Measurements from ENCODE around the gene GMEB2.
A peak's percentile ranks its signal among the peaks of the same experiment; 100 is the strongest.
"Not testable (repeated sequence)": the region's sequence is repeated elsewhere in the genome, so short reads cannot be mapped to it uniquely, and the experiment has no call there.

The GMEB2 gene, protein sequence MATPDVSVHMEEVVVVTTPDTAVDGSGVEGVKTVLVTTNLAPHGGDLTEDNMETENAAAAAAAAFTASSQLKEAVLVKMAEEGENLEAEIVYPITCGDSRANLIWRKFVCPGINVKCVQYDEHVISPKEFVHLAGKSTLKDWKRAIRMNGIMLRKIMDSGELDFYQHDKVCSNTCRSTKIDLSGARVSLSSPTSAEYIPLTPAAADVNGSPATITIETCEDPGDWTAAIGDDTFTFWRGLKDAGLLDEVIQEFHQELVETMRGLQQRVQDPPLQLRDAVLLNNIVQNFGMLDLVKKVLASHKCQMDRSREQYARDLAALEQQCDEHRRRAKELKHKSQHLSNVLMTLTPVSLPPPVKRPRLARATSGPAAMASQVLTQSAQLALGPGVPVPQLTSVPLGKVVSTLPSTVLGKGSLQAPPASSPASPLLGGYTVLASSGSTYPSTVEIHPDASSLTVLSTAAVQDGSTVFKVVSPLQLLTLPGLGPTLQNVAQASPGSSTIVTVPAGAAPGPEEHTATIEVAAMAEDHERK
- total RNA-seq = 61.4 reads per million, percentile 73 among the genes with 10 or more reads in this experiment

DNA sequence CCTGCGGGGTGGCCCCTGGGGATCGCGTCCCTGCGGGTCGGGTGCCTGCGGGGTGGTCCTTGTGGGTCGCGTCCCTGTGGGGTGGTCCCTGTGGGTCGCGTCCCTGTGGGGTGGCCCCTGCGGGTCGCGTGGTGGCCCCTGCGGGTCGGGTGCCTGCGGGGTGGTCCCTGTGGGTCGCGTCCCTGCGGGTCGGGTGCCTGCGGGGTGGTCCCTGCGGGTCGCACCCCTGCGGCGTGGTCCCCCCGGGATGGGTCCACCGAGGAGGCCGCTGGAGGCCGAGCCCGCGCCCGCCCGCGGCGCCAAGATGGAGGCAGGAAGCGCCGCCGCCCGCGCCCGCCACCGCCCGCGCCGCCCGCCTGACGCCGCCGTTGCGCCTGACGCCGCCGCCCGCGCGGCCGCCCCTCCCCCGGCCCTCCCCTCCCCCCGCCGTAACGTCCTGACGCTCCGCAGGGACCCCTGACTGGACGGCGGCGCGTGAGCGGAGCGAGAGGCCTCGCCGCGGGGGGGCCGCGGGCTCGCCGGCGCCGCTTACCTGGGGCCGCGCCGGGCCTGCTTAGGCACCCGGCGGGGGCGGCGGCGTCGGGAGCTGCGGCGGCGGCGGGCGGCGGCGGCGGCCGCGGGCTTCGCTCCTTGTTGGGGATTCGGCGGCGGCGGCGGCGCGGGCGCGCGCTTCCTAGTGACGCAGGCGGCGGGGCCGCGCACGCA lies at the start of gene GMEB2:
GMEB2 (minus strand) TSS at position 678 of the 705 bp plus-strand sequence. CDS start 7,704 bp downstream, outside the sequence.
- no peak for DNase-seq

DNA sequence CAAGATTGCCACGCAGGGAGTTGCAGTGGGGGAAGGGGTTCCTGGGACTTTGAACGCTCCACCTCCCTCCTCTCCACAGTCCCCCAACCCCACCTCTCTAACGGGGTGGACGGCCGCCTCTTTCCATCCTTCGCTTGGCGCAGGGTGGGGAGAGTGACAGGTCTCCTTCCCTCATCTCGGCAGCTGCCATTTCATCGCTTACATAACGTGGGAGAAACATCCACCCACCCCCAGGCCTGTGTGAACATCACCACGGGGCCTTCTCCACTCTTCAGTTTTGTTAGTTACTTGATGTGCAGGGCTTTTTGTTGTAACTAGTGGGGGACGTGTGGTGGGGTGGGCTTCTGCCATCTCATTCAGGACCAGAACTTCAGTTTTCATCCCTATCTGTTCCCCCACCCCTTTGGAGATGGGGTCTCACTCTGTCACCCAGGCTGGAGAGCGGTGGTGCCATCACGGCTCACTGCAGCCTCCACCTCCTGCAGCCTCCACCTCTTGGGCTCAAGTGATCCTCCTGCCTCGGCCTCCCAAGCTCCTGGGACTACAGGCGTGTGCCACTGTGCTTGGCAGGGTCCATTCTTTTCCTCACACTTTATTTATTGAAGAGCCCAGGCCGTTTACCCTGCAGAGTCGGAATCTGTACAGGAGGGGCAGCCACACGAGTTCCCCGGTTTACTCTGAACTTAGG lies 48.9 kb upstream of the GMEB2 start:
- no peak for DNase-seq

DNA sequence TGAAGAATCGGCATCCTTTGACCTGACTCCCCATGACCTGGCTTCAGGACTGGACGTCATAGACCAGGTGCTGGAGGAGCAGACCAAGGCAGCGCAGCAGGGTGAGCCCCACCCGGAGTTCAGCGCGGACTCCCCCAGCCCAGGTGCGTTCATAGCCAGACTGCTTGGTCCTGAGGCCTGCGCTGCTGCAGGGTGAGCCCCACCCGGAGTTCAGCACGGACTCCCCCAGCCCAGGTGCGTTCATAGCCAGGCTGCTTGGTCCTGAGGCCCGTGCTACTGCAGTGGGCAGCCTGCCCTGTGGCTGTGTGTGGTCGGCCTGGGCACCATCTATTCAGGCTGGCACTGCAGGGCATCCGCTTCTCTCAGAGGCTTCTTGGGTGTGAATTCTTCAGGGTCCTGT lies 47.0 kb upstream of the GMEB2 start:
- DNase-seq = no peak

DNA sequence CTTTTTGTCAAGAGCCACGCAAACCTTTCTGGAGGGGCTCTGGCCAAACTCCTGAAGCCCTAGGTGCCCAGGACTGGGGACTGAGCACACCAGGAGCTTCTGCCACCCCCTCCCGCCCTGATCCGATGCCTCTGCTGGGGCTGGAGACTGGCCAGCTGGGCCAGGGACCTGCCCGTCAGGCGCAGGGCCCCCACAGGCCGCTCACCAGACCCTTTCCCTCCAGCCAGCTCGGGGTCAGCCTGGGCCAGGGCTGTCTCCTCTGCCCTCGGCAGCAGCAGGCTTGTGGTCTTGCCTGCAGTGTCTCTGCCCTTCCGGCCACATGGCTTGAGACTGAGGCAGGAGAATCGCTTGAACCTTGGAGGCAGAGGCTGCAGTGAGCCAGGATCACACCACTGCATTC lies 45.8 kb upstream of the GMEB2 start:
- DNase-seq = no peak

DNA sequence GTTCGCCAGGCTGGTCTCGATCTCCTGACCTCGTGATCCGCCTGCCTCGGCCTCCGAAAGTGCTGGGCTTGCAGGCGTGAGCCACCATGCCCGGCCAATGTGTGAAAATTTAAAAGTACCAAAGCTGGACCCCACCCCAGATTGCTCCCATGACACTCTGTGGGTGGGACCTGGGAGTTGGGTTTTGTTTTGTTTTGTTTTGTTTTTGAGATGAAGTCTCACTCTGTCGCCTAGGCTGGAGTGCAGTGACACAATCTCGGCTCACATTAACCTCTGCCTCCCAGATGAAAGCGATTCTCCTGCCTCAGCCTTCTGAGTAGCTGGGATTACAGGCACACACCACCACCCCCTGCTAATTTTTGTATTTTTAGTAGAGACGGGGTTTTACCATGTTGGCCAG lies 44.8 kb upstream of the GMEB2 start:
- DNase-seq = not testable (repeated sequence)

DNA sequence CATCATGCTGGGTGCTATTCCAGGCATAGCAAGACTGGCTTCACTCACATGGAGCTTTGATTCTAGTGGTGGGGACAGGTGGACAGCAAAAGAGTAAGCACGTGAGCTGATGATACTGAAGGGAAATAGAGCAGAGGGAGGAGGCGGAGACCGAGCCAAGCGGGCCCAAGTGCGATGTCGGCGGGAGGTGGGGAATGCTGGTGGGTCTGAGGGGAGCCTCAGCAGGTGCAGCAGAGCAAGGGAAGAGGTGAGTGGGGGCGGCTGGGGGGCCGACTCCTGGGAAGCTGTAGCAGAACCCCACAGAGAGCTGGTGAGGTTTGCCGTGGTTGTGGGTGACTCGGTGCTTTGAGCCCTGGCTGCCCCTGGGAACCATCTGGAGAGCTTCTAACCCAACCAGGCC lies 41.5 kb upstream of the GMEB2 start:
- no peak for DNase-seq

DNA sequence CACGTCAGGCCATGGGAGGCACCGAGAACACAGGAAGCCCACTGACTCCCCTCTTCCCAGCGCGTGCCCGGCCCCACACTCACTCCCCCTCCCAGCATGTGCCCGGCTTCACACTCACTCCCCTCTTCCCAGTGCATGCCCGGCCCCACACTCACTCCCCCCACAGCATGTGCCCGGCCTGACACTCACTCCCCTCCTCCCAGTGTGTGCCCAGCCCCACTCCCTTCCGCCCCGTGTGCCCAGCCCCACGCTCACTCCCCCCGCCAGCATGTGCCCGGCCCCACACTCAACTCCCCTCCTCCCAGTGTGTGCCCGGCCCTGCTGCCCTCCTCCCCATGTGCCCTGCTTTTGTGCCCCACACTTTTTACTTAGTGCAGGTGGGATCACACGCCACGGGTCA lies 41.0 kb upstream of the GMEB2 start:
- DNase-seq = no peak

DNA sequence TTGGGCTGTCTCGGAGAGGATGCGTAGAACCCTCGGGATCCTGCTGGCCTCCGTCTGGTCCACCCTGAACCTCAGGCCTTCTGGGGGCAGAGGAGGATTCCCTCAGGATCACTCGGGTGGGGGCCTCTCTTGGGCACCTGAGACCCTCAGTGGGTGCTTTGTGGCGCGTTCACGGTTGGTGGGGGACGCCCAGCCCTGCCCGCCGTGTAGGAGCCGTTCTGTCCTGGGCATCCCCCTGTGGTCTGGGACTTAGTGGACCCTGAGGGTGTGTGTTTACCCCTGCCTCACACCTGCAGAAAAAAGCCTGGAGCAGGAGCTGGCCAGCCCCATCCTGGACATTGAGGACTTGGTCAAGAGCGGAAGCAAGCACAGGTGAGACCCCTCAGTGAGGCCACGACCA lies 38.8 kb upstream of the GMEB2 start:
- no peak for DNase-seq

DNA sequence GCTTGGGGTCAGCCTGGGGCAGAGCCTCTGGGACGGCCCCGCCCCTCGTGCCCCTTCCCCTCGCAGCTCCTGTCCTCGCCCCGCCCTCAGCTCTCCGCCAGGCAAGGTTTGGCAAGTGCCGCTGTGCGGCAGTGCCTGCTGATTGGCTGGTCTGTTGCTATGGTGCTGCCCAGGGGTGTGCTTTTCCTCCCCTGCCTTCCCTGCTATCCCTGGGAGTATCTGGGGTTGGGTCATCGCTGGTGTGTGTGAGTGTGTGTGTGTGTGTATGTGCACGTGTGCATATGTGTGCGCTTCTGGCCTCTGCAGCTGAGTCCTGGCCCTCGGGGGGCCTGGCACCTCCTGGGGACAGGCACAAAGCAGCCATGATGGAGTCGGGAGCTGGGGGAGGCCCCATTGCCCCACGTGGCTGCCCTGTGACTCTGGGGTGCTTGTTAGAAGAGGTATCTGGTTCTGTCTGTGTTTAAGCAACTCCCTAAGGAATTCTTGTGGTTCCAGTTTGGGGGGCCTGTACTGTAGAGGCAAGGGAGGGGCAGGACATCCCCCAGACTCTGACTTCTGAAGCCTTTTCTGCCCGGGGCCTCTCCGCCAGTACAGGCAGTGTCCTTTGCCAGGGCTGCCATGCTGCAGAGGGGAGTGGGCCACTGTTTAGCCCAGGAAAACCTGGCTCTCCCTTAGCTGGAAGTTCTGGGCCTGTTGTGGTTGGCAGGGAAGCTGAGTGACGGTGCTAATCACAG lies 38.1 kb upstream of the GMEB2 start:
- no peak for DNase-seq

DNA sequence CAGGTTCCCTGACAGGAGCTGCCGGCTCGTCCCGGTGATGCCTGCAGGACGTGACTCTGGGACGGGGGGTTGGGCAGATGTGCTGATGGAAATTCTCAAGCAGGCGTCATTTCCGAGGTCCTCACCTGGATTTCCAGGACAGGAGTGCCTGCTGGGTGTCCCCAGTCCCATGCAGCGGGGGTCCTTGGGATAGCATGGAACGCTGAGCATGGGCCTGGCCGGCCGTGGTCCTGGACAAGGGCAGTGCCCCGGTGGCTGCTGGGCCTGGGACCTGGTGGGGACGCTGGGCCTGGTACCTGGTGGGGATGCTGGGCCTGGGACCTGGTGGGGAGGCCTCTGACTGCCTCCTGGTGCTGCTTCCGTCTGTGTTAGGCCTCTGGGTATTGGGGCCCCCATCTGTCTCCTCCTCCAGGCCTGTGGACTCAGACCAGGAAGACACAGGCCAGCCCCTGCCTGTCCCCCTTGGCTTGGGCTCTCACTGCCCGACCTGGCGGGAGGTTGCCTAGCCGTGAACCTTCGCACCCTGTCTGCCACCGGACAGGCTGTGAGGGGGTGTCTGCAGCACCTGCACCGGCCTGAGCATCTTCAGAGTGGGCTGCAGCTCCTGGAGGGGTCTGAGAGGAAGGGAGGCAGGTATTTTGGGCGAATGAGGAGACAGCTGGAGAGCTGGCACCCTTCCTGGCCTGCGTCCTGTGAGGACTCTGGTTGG lies 37.4 kb upstream of the GMEB2 start:
- DNase-seq = no peak

DNA sequence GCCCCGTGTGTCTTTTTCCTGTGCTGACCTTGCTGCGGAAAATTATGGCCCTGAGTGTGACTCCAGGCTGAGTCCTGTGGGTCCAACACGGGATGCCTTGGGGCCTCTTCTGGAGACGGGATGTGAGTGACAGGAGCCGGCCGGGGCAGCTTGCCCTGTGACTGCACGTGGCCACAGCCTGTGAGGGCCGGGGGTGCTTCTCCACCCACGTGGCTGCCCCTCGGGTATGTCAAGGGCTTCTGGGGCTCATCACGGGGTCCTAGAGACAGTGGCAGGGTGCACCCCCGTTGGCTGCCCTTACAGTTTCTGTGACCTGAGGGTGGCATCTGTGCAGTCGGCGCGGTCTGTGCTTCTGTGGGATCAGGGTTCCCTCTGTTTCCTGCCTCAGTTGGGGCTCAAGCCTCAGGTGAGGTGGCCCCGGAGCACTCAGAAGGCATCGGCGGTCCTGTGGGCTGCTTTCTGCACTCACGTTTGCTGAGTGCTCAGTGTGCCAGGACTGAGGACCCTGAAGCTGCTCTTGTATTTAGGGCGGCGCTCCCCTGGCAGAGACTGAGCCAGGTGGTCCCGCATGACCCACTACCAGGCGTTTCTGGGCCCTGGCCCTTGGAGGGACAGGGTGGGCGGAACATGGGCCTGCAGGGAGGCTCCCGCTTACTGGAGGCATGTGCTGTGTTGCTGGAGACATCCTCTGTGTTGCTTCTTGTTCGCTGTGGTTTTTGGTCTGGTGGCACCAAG lies 36.6 kb upstream of the GMEB2 start:
- DNase-seq = no peak

DNA sequence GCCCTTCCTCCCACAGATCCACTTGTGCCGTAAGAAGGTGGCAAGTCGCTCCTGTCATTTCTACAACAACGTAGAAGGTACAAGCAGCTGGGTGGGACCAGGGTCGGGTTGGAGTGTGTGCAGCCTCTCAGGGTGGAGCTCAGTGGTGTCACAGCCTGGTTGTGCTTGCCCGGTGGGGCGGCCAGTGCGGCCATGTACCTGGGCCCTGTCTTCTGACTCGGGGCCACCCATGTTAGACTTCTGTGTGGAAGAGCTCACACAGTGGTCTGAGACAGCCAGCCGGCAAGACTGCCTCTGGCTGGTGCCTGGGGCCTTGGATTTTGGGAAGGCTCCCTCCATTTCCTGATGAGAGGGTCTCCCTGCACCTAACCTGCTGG lies 35.9 kb upstream of the GMEB2 start:
- no peak for DNase-seq

DNA sequence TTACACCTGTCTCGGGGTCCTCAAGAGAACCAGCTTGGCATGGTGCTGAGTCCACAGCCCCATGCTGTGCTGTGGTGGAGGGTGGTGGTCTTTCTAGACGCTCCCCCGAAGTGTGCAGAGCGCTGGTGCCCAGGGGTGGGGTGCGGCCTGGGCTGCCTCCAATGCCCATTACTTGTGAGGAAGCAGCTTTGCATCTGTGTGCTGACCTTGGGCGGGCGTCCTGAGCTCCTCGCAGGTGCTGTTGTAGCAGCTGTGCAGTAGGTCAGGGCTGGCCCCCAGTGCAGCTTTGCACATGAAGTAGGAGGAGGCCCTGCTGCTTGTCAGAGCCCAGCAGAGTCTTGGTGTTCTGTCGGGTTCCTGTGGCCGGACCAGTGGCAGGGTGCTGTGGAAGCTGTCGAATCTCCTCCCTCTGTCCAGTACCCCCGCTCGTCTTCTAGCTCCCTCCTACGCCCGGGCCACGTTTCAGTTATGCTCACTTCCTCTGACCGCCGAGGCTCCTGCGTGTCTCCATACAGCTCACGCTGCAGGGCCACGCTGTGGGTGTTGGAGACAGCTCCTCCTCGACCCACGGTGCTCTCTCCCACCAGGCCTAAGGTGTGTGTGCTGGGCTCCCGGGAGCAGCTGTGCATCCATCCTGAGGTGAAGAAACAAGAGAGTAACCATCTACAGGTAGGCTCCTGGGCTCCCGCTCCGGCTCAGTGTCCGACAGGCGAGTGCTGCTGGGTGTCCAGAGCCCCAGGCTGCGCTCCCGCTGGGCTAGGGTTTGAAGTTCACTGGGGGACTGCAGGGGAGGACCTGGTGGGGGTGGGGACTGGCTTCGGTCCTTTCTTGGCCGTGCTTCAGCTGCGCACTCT lies 35.3 kb upstream of the GMEB2 start:
- no peak for DNase-seq

DNA sequence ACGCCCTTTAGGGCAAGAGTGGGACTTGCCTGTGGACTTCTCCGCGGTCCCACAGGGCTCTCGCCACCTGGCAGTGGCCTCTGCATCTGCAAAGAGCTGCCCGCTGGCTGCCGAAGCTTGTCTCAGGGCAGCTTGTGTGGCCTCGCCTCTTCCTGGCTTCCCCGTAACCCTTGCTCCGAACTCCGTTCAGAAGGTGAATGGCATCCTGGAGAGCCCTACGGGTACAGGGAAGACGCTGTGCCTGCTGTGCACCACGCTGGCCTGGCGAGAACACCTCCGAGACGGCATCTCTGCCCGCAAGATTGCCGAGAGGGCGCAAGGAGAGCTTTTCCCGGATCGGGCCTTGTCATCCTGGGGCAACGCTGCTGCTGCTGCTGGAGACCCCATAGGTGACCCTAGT lies 34.2 kb upstream of the GMEB2 start:
- no peak for DNase-seq

DNA sequence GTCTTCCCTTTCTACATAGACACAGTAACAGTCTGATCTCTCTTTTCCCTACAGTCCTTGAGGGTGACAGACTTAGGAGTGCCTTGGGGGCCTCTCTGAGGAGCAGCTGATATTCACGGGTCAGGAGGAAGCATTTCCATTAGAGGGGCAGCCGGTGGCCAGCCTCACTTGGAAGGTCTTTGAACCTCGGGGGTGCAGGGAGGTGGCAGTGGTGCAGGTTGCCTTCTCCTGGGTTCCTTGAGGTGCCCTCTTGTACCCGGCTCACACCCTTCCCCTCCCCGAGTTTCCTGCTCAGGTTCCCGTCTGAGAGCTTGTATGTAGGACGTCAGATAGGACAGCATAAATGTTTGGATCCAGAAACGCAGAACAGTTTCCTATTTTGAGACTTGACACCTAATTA lies 33.7 kb upstream of the GMEB2 start:
- no peak for DNase-seq

DNA sequence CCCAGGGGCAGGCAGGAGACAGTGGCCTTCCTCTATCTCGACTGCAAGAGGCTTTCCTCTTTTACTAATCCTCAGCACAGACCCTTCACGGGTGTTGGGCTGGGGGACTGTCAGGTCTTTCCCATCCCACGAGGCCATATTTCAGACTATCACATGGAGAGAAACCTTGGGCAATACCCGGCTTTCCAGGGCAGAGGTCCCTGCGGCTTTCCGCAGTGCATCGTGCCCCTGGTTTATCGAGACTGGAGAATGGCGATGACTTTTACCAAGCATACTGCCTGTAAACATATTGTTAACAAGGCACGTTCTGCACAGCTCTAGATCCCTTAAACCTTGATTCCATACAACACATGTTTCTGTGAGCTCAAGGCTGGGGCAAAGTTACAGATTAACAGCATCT lies 33.3 kb upstream of the GMEB2 start:
- not testable (repeated sequence) for DNase-seq

DNA sequence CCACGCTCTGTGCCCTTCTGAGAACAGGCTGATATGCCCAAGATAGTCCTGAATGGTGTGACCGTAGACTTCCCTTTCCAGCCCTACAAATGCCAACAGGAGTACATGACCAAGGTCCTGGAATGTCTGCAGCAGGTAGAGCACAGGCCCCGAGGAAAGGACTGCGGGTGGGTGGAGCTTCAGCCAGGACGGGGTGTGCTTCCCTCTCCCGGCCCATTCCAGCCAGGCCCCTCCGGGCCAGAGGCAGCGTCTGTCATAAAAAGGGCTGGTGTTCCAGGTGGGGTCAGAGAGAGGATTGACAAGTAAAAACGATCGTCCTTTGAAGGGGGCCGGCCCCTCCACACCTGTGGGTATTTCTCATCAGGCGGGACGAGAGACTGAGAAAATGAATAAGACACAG lies 32.5 kb upstream of the GMEB2 start:
- DNase-seq = no peak

DNA sequence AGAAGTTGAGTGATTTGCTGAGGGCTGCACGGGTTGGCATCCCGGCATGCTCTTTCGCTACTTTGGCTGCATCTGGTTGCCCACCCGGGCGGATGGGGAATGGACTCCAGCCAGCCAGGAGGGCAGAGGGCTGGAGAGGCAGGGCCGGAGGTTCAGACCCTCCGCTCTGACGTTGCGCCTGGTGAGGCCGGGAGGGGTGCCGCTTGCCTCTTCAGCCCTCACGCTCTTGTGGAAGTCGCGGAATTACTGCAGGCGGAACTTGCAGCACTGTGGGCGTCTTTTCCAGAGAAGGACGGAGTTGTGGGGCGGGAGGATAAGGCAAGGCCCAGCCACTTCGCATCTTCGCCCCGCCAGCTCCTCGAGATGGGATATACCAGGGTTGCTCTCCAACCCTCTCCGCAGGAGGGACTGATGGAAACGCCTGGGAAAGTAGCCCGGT lies 31.9 kb upstream of the GMEB2 start:
- no peak for DNase-seq

DNA sequence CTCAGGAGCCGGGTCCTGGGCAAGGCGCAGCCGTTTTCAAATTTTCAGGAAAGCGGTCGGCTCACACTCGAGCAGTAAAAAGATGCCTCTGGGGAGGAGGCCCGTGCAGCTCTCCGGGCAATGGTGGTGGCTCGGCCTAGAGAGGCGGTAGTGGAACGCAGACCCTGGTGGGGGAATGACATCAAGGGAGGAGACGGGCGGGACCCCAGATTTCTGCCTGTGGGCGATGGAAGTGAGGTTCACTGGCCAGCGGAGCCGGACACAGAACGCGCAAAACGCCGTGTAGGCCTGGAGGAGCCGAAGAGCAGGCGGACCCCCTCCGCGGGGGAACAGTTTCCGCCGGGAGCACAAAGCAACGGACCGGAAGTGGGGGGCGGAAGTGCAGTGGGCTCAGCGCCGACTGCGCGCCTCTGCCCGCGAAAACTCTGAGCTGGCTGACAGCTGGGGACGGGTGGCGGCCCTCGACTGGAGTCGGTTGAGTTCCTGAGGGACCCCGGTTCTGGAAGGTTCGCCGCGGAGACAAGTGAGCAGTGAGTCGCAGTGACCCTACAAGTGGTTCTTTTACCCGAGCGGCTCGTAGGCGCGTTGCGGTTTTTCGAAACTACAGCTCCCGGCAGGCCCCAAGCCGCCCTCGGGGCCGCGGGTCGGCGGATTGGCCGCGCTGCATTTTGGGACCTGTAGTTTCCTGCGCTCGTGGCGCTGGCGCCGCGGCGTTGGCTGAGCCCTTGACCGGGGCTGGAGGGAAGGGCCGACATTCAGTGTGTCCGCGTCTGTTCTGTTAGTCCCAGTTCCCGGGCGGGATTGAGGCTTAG lies 31.2 kb upstream of the GMEB2 start, which contains the start of gene RTEL1:
RTEL1 (plus strand) TSS at position 376 of the 812 bp plus-strand sequence. CDS start 1,091 bp downstream, outside the sequence.
- DNase-seq = peak; percentile 80

All from effector CD4-positive, alpha-beta T cell (primary cell).